GM12873 (cell line): Measurements from ENCODE around the gene KCNJ10.

Experiments used
- CTCF ChIP-seq: IDR thresholded peaks from 2 replicates; pipeline ENCODE4 v1.5.1; 2012; ENCODE audit warnings: low read depth, mild to moderate bottlenecking, moderate library complexity, low read length, control low read depth; ENCODE audit not compliant: insufficient read depth; ENCODE audit errors: missing control alignments

The KCNJ10 gene

GRCh38 chr1:159991513-159991912 lies 78.4 kb downstream of the KCNJ10 start:
- TF ChIP-seq CTCF, result no peak

- TF ChIP-seq CTCF, result no peak
These were observed 80.0 kb downstream of the KCNJ10 start for GRCh38 chr1:159990005-159990404.

GRCh38 chr1:159989581-159989980 lies 80.4 kb downstream of the KCNJ10 start:
- no peak for TF ChIP-seq CTCF

GRCh38 chr1:159988006-159988405 lies 82.0 kb downstream of the KCNJ10 start:
- TF ChIP-seq CTCF, result no peak

GRCh38 chr1:159987186-159987585 lies 82.8 kb downstream of the KCNJ10 start:
- TF ChIP-seq CTCF, result no peak

GRCh38 chr1:159986531-159986930 lies 83.4 kb downstream of the KCNJ10 start:
- TF ChIP-seq CTCF, result no peak

- no peak for TF ChIP-seq CTCF
These were observed 83.9 kb downstream of the KCNJ10 start for GRCh38 chr1:159986093-159986492.
